HepG2 (cell line): ENCODE data around the gene GFRA4. TPM values are rescaled to one million over a fixed set of nuclear protein-coding genes. Genes with fewer than 3 reads are reported as not detected.
A peak's percentile ranks its signal among the peaks of the same experiment; 100 is the strongest.

ENCODE experiments used
- BRCA1 ChIP-seq: sonication (generic); formaldehyde crosslinking; IDR thresholded peaks from 2 replicates; pipeline ENCODE4 v1.4.0; 2020; ENCODE audit warnings: missing genetic modification reagents
- DDIT3 ChIP-seq: sonication (generic); formaldehyde crosslinking; IDR thresholded peaks from 2 replicates; pipeline ENCODE4 v1.4.0; 2020; ENCODE audit warnings: mild to moderate bottlenecking, missing genetic modification reagents
- FOXA1 ChIP-seq, 2 experiments: fragments of 450-650 bp in 1 of 2; sonication (generic) in 1 of 2; formaldehyde crosslinking in 1 of 2; IDR thresholded peaks; 2 replicates each; pipeline versions ENCODE4 v1.4.0 to v1.6.1; 2016 to 2020; ENCODE audit warnings: missing genetic modification reagents in 1 of 2
- HIVEP1 ChIP-seq: sonication (generic); formaldehyde crosslinking; IDR thresholded peaks from 2 replicates; pipeline ENCODE4 v1.4.0; 2020; ENCODE audit warnings: mild to moderate bottlenecking, missing genetic modification reagents
- HMGXB4 ChIP-seq, 2 experiments: sonication (generic) in 1 of 2; formaldehyde crosslinking in 1 of 2; IDR thresholded peaks; 2 replicates each; pipeline versions ENCODE4 v1.4.0 to v1.6.1; 2018 to 2020; ENCODE audit warnings: missing genetic modification reagents in 2 of 2, borderline replicate concordance in 1 of 2, low read depth in 1 of 2, mild to moderate bottlenecking in 1 of 2, missing biosample characterization in 1 of 2
- HNF4A ChIP-seq: sonication (generic); formaldehyde crosslinking; IDR thresholded peaks from 2 replicates; pipeline ENCODE4 v1.4.0; 2020; ENCODE audit warnings: missing genetic modification reagents
- MLXIP ChIP-seq: sonication (generic); formaldehyde crosslinking; IDR thresholded peaks from 2 replicates; pipeline ENCODE4 v1.9.0; 2021; ENCODE audit warnings: missing genetic modification reagents, borderline replicate concordance
- MZF1 ChIP-seq: sonication (generic); formaldehyde crosslinking; IDR thresholded peaks from 2 replicates; pipeline ENCODE4 v1.8.1; 2023; ENCODE audit warnings: mild to moderate bottlenecking, missing genetic modification reagents, borderline replicate concordance
- NFE2L2 ChIP-seq: fragments of 150-350 bp; IDR thresholded peaks from 2 replicates; pipeline ENCODE4 v1.6.1; 2014; ENCODE audit warnings: low read length
- NR2F6 ChIP-seq, 2 experiments: IDR thresholded peaks; 2 replicates each; pipeline ENCODE4 v1.6.1; 2016; ENCODE audit warnings: antibody characterized with exemption in 1 of 2, mild to moderate bottlenecking in 1 of 2
- TEAD3 ChIP-seq: optimal IDR thresholded peaks from 2 replicates; pipeline ENCODE3; 2016; ENCODE audit warnings: borderline replicate concordance
- TOE1 ChIP-seq: sonication (generic); formaldehyde crosslinking; IDR thresholded peaks from 2 replicates; pipeline ENCODE4 v1.4.0; 2020; ENCODE audit warnings: mild to moderate bottlenecking, missing genetic modification reagents
- ZFP1 ChIP-seq: IDR thresholded peaks from 2 replicates; pipeline ENCODE4 v1.6.1; 2016
- ZNF318 ChIP-seq: sonication (generic); formaldehyde crosslinking; IDR thresholded peaks from 2 replicates; pipeline ENCODE4 v1.4.0; 2020; ENCODE audit warnings: mild to moderate bottlenecking, missing genetic modification reagents
- ZNF772 ChIP-seq: sonication (generic); formaldehyde crosslinking; IDR thresholded peaks from 2 replicates; pipeline ENCODE4 v1.5.0; 2020; ENCODE audit warnings: mild to moderate bottlenecking, missing genetic modification reagents
- polyA plus RNA-seq, 8 experiments: library from polyadenylated mRNA; depleted of rRNA in 3 of 8; stranded (reverse) in 7 of 8; unstranded in 1 of 8; fragments of >200 nt; fragmentation: Illumina TruSeq in 4 of 8; extraction: Trizol in 4 of 8; gene quantifications; 2 replicates each; pipeline versions ENCODE4 v1.2.1 to v1.2.3, GENCODE V29; 2011 to 2016; ENCODE audit warnings: low read depth in 4 of 8, missing spikeins in 1 of 8, mixed read lengths in 1 of 8; ENCODE audit not compliant: insufficient read depth in 1 of 8
- total RNA-seq, 5 experiments: library from RNA; depleted of rRNA; stranded (reverse); fragments of >200 nt; fragmentation: Illumina TruSeq; extraction: Trizol; gene quantifications; 2 replicates each; pipeline ENCODE4 v1.2.3, GENCODE V29; 2016; ENCODE audit warnings: low read depth in 1 of 5

GFRA4 gene
- total and polyA plus RNA-seq, 2 of the 13 experiments (the other 11 are each of a cell fraction or from before 2014, with no cell fraction given) = not detected

GRCh38 chr20:3628502-3629314 is 34.5 kb downstream of the GFRA4 start (continued):
- TF ChIP-seq MLXIP (CRISPR knock-in tag) (no peak), NR2F6 (IDR thresholded peaks at IDR 0.05) (peak; percentile 97), NR2F6 (CRISPR knock-in tag; IDR thresholded peaks at IDR 0.05) (peak; percentile 99), ZFP1 (CRISPR knock-in tag) (0 out of 2 replicates have a peak, but pooled peaks have one; percentile 62), ZNF772 (CRISPR knock-in tag) (peak; percentile 92), BRCA1 (CRISPR knock-in tag) (no peak), DDIT3 (CRISPR knock-in tag) (no peak), ZNF318 (CRISPR knock-in tag) (0 out of 2 replicates have a peak, but pooled peaks have one; percentile 55), HIVEP1 (CRISPR knock-in tag) (peak; percentile 63; the same call in 1 of the 2 replicates), TOE1 (CRISPR knock-in tag) (peak; percentile 55; the same call in 1 of the 2 replicates), HMGXB4 (CRISPR knock-in tag; IDR thresholded peaks at IDR 0.05; ENCODE audit: borderline replicate concordance in 1 of 2, low read depth in 1 of 2) (peak in 1 of 2 experiments; percentile 46; a peak in 1 of 4 replicates), HNF4A (CRISPR knock-in tag) (peak; percentile 94), FOXA1 (IDR thresholded peaks at IDR 0.05) (peak; percentile 48; the same call in 1 of the 2 replicates), FOXA1 (CRISPR knock-in tag; IDR thresholded peaks at IDR 0.05) (peak; percentile 92), MZF1 (CRISPR knock-in tag) (no peak), NFE2L2 (no peak), TEAD3 (CRISPR knock-in tag) (peak; percentile 65)
